Vagina (tissue), 2 donors: Measurements from ENCODE around the gene ATP8A1.
"Not testable (repeated sequence)": the region's sequence is repeated elsewhere in the genome, so short reads cannot be mapped to it uniquely, and the experiment has no call there.

Experiments
- POLR2A ChIP-seq, 2 donors: fragments of 450-650 bp; IDR thresholded peaks; one replicate each; pipeline ENCODE4 v1.6.1; 2017; ENCODE audit warnings: antibody characterized with exemption in 2 of 2, mild to moderate bottlenecking in 2 of 2, moderate library complexity in 2 of 2
- POLR2AphosphoS5 ChIP-seq, 2 donors: sonication (generic); formaldehyde crosslinking; IDR thresholded peaks; one replicate each; pipeline ENCODE4 v1.9.0; 2017; ENCODE audit warnings: antibody characterized with exemption in 2 of 2, mild to moderate bottlenecking in 2 of 2, low read depth in 1 of 2; ENCODE audit not compliant: insufficient read depth in 1 of 2
- TF ChIP-seq, protein P1 (sequence below), 3 experiments: fragments of 450-650 bp in 2 of 3; fragments of 200-600 bp in 1 of 3; sonication (generic) in 1 of 3; IDR thresholded peaks; one replicate each; pipeline ENCODE4 v1.5.1; 2017 to 2019; ENCODE audit warnings: antibody characterized with exemption in 3 of 3, mild to moderate bottlenecking in 2 of 3, moderate library complexity in 2 of 3

GRCh38 chr4:42467777-42468176 is 189.1 kb downstream of the ATP8A1 start:
- TF ChIP-seq, protein P1, sequence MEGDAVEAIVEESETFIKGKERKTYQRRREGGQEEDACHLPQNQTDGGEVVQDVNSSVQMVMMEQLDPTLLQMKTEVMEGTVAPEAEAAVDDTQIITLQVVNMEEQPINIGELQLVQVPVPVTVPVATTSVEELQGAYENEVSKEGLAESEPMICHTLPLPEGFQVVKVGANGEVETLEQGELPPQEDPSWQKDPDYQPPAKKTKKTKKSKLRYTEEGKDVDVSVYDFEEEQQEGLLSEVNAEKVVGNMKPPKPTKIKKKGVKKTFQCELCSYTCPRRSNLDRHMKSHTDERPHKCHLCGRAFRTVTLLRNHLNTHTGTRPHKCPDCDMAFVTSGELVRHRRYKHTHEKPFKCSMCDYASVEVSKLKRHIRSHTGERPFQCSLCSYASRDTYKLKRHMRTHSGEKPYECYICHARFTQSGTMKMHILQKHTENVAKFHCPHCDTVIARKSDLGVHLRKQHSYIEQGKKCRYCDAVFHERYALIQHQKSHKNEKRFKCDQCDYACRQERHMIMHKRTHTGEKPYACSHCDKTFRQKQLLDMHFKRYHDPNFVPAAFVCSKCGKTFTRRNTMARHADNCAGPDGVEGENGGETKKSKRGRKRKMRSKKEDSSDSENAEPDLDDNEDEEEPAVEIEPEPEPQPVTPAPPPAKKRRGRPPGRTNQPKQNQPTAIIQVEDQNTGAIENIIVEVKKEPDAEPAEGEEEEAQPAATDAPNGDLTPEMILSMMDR (IDR thresholded peaks at IDR 0.05), result not testable (repeated sequence)
- TF ChIP-seq POLR2AphosphoS5 (IDR thresholded peaks at IDR 0.05; ENCODE audit: insufficient read depth in 1 of 2, low read depth in 1 of 2); POLR2A (IDR thresholded peaks at IDR 0.05): not testable (repeated sequence)
